Adrenal gland (tissue), 5 donors: ENCODE measurements around the gene IQCE.

Source experiments
- CTCF ChIP-seq, 6 experiments: fragments of 450-650 bp in 4 of 6; fragments of 200-600 bp in 2 of 6; sonication (generic) in 1 of 6; IDR thresholded peaks; 1 replicate in 5 of 6; 2 replicates in 1 of 6; pipeline versions ENCODE4 v1.5.1 to v1.8.0; 2016 to 2021; ENCODE audit warnings: antibody characterized with exemption in 6 of 6, mild to moderate bottlenecking in 2 of 6, moderate library complexity in 1 of 6
- POLR2A ChIP-seq, 2 donors: fragments of 450-650 bp; IDR thresholded peaks; one replicate each; pipeline ENCODE4 v1.6.1; 2017; ENCODE audit warnings: antibody characterized with exemption in 2 of 2, mild to moderate bottlenecking in 2 of 2, moderate library complexity in 1 of 2
- donor health status: DM: no; HTN: no; CAD: no.

- TF ChIP-seq CTCF (IDR thresholded peaks at IDR 0.05) (no peak), POLR2A (IDR thresholded peaks at IDR 0.05) (no peak)
These were observed 92.6 kb downstream of the IQCE start for GRCh38 chr7:2651336-2651735.
